Right ventricle myocardium superior (tissue), 1 donor: Measurements from ENCODE around the gene WAC. TPM values are rescaled to one million over a fixed set of nuclear protein-coding genes. Genes with fewer than 3 reads are reported as not detected.
"Not testable (repeated sequence)": the region's sequence is repeated elsewhere in the genome, so short reads cannot be mapped to it uniquely, and the experiment has no call there.

Experiments
- ATAC-seq: fragments of 200-7000 bp; cut with Tn5 transposase; one replicate; pipeline ENCODE4 v1.9.1; 2020; ENCODE audit warnings: mild to moderate bottlenecking; ENCODE audit not compliant: poor library complexity
- DNase-seq: peaks from one replicate; pipeline ENCODE4 v3.0.0-alpha.2; 2020
- intact Hi-C: fragments of 100-400 bp; cut with DNase I; formaldehyde crosslinking; loops from one replicate; pipeline ENCODE4 v1.11.2; 2022
- total RNA-seq: library from RNA; stranded (reverse); fragmentation: NEBNext Ultra II Directional; extraction: Animal tissue kit (Norgen Biotek cat#: 25700); gene quantifications from one replicate; pipeline ENCODE4 v1.2.1, GENCODE V29; 2021
- donor health status: DM: no; HTN: yes; CAD: no; lungs with severe emphysema.

Gene WAC
- total RNA-seq, 1 donor from 2014 or later: 92.9 TPM

DNA sequence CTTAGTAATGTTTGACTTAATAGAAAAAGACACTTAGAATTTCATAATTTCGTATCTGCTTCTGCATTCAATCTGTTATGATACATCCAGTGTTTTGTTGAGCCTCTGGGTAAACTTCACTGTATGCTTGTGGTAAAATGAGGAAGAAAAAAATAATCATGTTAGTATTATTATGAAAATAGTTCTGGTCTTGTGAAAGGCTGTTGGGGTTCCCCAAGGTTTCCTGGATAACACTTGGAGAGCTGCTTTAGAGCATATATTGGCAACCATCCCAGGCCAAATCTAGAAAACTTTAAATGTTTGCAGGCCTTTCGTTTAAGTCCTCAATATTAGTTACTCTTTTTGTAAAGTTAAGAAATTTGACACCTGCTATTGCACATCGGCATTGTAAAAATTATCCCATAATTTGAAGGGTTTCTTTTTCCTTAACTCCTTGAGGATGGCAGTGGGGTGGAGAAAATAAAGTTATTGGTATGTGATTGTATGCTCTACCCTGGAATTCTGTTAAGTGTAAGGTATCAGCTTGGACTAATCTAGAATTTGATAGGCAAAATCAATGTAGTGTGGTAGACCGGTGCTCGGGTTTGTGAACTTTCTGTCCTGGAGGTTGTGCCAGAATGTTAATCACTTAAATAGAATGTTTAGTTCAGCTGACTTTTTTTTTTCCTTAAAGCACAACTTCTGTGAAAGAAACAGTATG is 54.5 kb downstream of the WAC start:
- ATAC-seq (peak; percentile 21), DNase-seq (no peak)
- intact Hi-C loops: no loop called here

GRCh38 chr10:28587970-28588290 is 55.0 kb downstream of the WAC start:
- no peak for DNase-seq
- intact Hi-C loops: no loop called here
- ATAC-seq: peak; percentile 89

DNA sequence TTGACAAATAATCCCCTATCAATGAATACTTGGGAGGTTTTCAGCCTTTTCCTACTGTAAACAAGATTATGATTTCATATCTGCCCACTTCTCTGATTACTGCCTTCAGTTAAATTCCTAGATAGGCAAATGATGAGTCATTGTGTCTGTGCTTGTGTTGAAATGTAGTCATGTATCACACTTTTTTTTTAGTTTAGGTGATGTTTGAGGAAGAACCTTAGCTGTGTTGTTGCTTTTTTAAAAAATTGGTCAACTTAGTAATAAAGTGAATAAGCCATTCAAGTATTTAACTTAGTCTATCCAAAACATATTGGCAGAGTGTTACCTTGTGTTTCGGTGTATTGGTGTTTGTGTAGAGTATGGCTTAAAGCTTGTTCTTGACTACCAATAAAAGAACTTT is 60.0 kb downstream of the WAC start:
- ATAC-seq: no peak
- intact Hi-C loops: loop anchor here (10.0 kb wide), 2 partner anchors 58 to 158 kb away; partner anchors contain the start of gene WAC
- no peak for DNase-seq

DNA sequence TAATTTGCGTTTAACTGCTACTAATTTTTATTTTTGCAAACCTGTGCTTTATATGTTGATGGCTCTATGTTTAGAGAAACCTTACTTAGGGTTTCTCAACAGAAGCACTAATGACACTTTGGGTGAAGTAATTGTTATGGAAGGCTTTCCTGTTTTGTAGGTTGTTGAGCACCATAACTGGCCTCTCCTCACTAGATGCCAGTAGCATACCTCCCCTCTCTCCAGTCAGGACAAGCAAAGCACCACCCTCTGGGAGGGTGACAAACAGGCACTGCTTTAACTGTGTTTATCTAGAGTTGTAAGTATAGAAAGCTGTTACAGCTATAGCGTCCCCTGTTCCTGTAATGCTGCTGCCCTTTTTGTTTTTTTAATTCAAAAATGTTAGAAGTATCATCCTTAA is 60.9 kb downstream of the WAC start:
- intact Hi-C loops: loop anchor here (10.0 kb wide), 2 partner anchors 59 to 159 kb away; partner anchors contain the start of gene WAC
- DNase-seq: no peak
- ATAC-seq: peak; percentile 34

DNA sequence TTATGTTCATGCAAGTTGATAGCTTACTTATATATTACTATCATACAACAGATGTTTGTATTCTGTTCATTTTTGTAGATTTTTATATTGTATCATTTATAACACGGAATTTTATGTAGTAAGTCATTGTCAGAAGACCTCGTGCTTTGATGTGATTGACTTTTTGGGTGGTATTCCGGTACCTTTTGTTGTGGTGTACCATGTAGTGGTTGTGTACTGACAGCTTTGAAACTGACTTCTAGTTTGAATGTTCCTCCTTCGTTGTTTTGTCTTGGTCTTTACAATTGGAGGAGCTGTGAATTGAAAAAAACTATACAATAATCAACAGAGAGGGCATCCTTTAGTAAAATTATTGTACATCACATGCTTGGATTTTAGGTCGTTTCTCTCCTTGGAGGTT is 61.5 kb downstream of the WAC start:
- DNase-seq: no peak
- intact Hi-C loops: loop anchor here (10.0 kb wide), 2 partner anchors 60 to 160 kb away; partner anchors contain the start of gene WAC
- no peak for ATAC-seq

GRCh38 chr10:28595613-28596012 is 62.7 kb downstream of the WAC start:
- intact Hi-C loops: loop anchor here (10.0 kb wide), 2 partner anchors 61 to 161 kb away; partner anchors contain the start of gene WAC
- DNase-seq (no peak), ATAC-seq (no peak)

DNA sequence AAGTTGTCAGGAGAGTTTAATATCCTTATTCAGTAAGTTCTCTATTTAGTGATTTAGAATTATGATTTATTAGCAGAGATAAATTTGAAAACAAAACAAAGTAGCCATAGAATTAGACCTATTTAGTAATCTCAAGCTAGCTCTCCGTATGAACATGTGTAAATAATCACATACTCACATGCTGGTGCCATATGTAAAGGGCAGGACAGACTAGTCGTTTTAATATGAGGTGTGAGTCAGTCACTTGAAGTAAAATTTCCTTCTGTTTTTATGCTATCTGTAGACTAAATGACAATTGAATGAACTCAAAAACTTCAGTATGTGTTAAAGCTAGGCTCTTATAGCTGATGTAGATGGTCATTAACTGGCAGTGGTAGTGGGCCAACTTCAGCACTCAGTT is 67.1 kb downstream of the WAC start:
- ATAC-seq (no peak), DNase-seq (no peak)

DNA sequence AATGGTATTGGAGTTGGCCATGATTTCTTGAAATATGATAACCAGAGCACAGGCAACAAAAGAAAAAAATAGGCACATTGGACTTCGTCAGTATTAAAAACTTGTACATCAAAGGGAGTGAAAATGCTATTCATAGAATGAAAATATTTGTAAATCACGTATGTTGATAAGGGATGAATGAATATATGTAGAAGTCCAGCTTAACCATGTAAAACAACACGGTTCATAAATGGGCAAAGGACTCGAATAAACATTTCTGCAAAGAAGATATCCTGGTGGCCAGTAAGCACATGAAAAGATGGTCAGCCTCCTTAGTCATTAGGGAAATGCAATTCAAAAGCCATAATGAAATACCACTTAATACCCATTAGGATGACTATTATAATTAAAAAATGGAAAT is 68.1 kb downstream of the WAC start:
- intact Hi-C loops: no loop called here
- ATAC-seq (no peak), DNase-seq (no peak)

More for the DNA sequence above, 67.1 kb downstream of the WAC start:
- intact Hi-C loops: no loop called here

DNA sequence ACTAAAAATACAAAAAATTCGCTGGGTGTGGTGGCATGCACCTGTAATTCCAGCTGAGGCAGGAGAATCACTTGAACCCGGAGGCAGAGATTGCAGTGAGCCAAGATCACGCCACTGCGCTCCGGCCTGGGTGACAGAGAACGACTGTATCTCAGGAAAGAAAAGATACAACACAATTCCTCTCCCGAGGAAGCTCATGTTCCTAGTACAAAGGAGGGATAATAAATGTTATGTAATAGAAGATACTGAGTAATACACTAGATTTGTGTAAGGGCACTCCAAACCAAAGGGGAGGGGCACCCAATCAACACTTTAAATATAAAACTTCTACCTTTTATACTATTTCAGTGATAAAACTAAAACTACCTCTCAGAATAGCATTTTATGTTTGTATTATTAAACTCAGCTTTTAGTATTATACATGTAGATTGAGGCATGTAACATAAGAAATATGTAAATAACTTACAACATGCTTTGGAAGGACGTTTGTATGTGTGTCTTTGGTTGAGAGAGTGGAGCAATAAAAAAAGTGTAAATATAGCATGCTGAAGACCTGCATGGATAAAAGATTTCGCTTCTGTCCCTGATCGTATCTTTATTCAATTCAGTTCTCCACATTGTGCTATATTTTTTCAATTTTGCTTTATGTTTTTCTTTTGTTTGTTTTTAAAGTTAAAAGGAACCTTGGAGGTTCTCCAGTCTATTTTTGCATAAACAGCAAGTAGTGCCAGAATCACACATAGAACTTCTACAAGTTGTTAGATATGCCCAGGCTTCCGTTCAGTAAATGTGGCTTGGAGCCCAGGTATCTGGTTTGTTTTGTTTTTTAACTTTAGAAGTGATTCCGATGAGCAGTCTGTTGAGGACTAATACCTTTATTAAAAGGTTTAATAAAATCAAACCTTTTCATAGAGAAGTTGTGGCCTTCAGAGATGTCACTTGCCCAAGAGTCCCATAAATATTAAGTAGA is 71.9 kb downstream of the WAC start:
- DNase-seq: no peak
- intact Hi-C loops: no loop called here
- ATAC-seq: peak; percentile 55

GRCh38 chr10:28606568-28606967 is 73.7 kb downstream of the WAC start:
- no peak for DNase-seq
- intact Hi-C loops: no loop called here
- ATAC-seq: no peak

- ATAC-seq, intact Hi-C loops, DNase-seq: not testable (repeated sequence)
Measured at GRCh38 chr10:28609636-28610035, 76.7 kb downstream of the WAC start.

DNA sequence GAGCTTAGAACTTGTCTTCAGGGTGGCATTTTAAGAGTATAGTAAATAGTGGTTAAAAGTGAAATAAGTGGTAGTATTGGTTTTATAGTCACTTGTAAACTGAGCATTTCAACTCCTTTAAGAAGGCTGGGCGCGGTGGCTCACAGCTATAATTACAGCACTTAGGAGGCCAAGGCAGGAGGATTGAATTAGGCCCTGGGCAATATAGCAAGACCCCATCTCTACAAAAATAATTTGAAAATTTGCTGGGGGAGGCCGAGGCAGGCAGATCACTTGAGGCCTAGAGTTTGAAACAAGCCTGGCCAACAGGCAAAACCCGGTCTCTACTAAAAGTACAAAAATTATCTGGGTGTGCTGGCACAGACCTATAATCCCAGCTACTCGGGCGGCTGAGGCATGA is 80.0 kb downstream of the WAC start:
- ATAC-seq: no peak
- no peak for DNase-seq
- intact Hi-C loops: no loop called here

- ATAC-seq: peak; percentile 53
- no peak for DNase-seq
- intact Hi-C loops: no loop called here
Measured at GRCh38 chr10:28616514-28616913, 83.6 kb downstream of the WAC start.

- intact Hi-C loops: no loop called here
- DNase-seq: no peak
- ATAC-seq: no peak
Measured at GRCh38 chr10:28619455-28619854, 86.5 kb downstream of the WAC start.

GRCh38 chr10:28620251-28620650 is 87.3 kb downstream of the WAC start:
- intact Hi-C loops: loop anchor here (10.0 kb wide), 1 partner anchor 685 kb away; no protein-coding TSS in a partner anchor

GRCh38 chr10:28623483-28623882 is 90.6 kb downstream of the WAC start:
- ATAC-seq (no peak), DNase-seq (no peak)
- intact Hi-C loops: loop anchor here (10.0 kb wide), 1 partner anchor 681 kb away; no protein-coding TSS in a partner anchor

More at GRCh38 chr10:28620251-28620650, 87.3 kb downstream of the WAC start:
- DNase-seq (no peak), ATAC-seq (no peak)

DNA sequence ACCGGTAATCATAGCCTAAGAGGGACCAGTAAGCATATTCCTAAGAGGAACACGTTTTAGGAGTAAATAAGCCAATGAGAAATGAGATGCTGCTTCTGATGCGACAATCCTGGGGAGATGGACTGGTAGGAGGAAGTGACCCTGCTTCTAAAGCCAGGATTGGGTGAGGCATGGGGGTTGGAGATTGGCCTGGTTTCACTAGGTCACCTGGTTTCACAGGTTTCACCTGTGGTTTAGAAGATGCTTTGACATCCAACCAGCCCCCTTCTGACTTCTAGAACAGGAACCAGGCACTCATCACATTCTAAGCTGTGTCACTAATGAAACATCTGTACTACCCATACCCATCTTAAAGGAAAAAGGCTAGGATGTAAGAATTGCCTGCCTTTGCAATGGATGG is 91.4 kb downstream of the WAC start:
- intact Hi-C loops: loop anchor here (10.0 kb wide), 1 partner anchor 680 kb away; no protein-coding TSS in a partner anchor
- DNase-seq: no peak

GRCh38 chr10:28627102-28627501 is 94.2 kb downstream of the WAC start:
- DNase-seq (no peak), ATAC-seq (no peak)
- intact Hi-C loops: loop anchor here (10.0 kb wide), 1 partner anchor 678 kb away; no protein-coding TSS in a partner anchor

More for the DNA sequence above, 91.4 kb downstream of the WAC start:
- no peak for ATAC-seq

- peak; percentile 83 for DNase-seq
- intact Hi-C loops: loop anchor here (10.0 kb wide), 1 partner anchor 676 kb away; no protein-coding TSS in a partner anchor
- peak; percentile 96 for ATAC-seq
Measured at GRCh38 chr10:28628184-28628893, 95.4 kb downstream of the WAC start.
